ENCODE results near the gene SBNO1. TPM values are rescaled to one million over a fixed set of nuclear protein-coding genes. Genes with fewer than 3 reads are reported as not detected.
A peak's percentile ranks its signal among the peaks of the same experiment; 100 is the strongest.
"Not testable (repeated sequence)": the region's sequence is repeated elsewhere in the genome, so short reads cannot be mapped to it uniquely, and the experiment has no call there.

The SBNO1 gene
- total and polyA plus RNA-seq, 8 donors: 3.4 to 35.6 (median 9.9) TPM

- intact Hi-C loops (cut with DNase I; ENCODE audit: low total_unique reads): no loop called here
- Histone ChIP-seq H3K27me3 (no peaks in the 10 kb centered on the region), H3K27ac (peak overlapping the region; percentile 80 to 91 (median 81)), H3K36me3 (peaks cover 21 to 45% (median 28%) of the 10 kb centered on the region in 4 donors), H3K4me3 (no peak overlapping the region), H3K9me3 (no peaks in the 10 kb centered on the region), H3K4me1 (peaks cover 30 to 66% (median 42%) of the 10 kb centered on the region in 4 donors)
- peak; percentile 84 to 94 for DNase-seq
- peak in 1 of 3 donors; percentile 69 for TF ChIP-seq POLR2AphosphoS5 (IDR thresholded peaks at IDR 0.05)
- TF ChIP-seq EP300 (IDR thresholded peaks at IDR 0.05): no peak
- 31 to 54% (median 46%) methylated on average over 12 to 13 of the region's 13 CpGs for WGBS, 5 donors
These were observed 113.9 kb downstream of the SBNO1 start for GRCh38 chr12:123250471-123251383.

GRCh38 chr12:123248996-123249741, 115.5 kb downstream of the SBNO1 start:
- intact Hi-C loops (cut with DNase I; ENCODE audit: low total_unique reads); H3K4me3 ChIP-seq; H3K27me3 ChIP-seq; DNase-seq; H3K9me3 ChIP-seq: not testable (repeated sequence)
- Histone ChIP-seq H3K36me3 (peaks cover 5 to 29% (median 12%) of the 10 kb centered on the region in 4 donors), H3K4me1 (peaks cover 28 to 59% (median 33%) of the 10 kb centered on the region in 4 donors), H3K27ac (peak overlapping the region in 2 of 5 donors; percentile 2 to 34)
- 96 to 98% (median 97%) methylated on average over 19 to 26 of the region's 26 CpGs for WGBS, 5 donors

- intact Hi-C loops (cut with DNase I; ENCODE audit: low total_unique reads): not testable (repeated sequence)
These were observed 116.5 kb downstream of the SBNO1 start for GRCh38 chr12:123248129-123248528.

GRCh38 chr12:123245678-123246077, 119.0 kb downstream of the SBNO1 start:
- DNase-seq: no peak
- H3K4me1 ChIP-seq: peaks cover 4 to 42% (median 16%) of the 10 kb centered on the region in 4 donors
- no peak overlapping the region for H3K27ac ChIP-seq
- H3K36me3 ChIP-seq: peaks cover 0 to 31% (median 12%) of the 10 kb centered on the region in 4 donors
- H3K9me3 ChIP-seq: no peaks in the 10 kb centered on the region
- no peak overlapping the region for H3K4me3 ChIP-seq
- H3K27me3 ChIP-seq: no peaks in the 10 kb centered on the region
- TF ChIP-seq CTCF (IDR thresholded peaks at IDR 0.05) (no peak), POLR2A (IDR thresholded peaks at IDR 0.05) (no peak), EP300 (IDR thresholded peaks at IDR 0.05) (no peak), POLR2AphosphoS5 (IDR thresholded peaks at IDR 0.05) (no peak)
- 87 to 91% (median 89%) methylated on average over 3 of the region's 3 CpGs for WGBS, 5 donors
- intact Hi-C loops (cut with DNase I; ENCODE audit: low total_unique reads): no loop called here

More at GRCh38 chr12:123248129-123248528, 116.5 kb downstream of the SBNO1 start:
- Histone ChIP-seq H3K36me3 (peaks cover 0 to 20% (median 5%) of the 10 kb centered on the region in 4 donors), H3K4me1 (peaks cover 22 to 48% (median 29%) of the 10 kb centered on the region in 4 donors)
- not testable (repeated sequence) for H3K27ac ChIP-seq, H3K4me3 ChIP-seq, H3K27me3 ChIP-seq, DNase-seq, H3K9me3 ChIP-seq
- 96 to 100% (median 98%) methylated on average over 2 of the region's 2 CpGs for WGBS, 5 donors

- H3K4me3 ChIP-seq: no peak overlapping the region
- TF ChIP-seq EP300 (IDR thresholded peaks at IDR 0.05) (no peak), POLR2A (IDR thresholded peaks at IDR 0.05) (no peak), CTCF (IDR thresholded peaks at IDR 0.05) (no peak), POLR2AphosphoS5 (IDR thresholded peaks at IDR 0.05) (no peak)
- H3K4me1 ChIP-seq: peaks cover 0 to 36% (median 11%) of the 10 kb centered on the region in 4 donors
- 75 to 86% (median 76%) methylated on average over 7 of the region's 7 CpGs for WGBS, 5 donors
- no peaks in the 10 kb centered on the region for H3K9me3 ChIP-seq
- peaks cover 0 to 28% (median 11%) of the 10 kb centered on the region in 4 donors for H3K36me3 ChIP-seq
- H3K27me3 ChIP-seq: no peaks in the 10 kb centered on the region
- H3K27ac ChIP-seq: no peak overlapping the region
- intact Hi-C loops (cut with DNase I; ENCODE audit: low total_unique reads): no loop called here
- no peak for DNase-seq
These were observed 120.9 kb downstream of the SBNO1 start for GRCh38 chr12:123243671-123244262.
